Endothelial cell of umbilical vein (primary cell): ENCODE data around the gene B9D1. TPM values are rescaled to one million over a fixed set of nuclear protein-coding genes. Genes with fewer than 3 reads are reported as not detected.
A peak's percentile ranks its signal among the peaks of the same experiment; 100 is the strongest.

Source experiments
- BruUV-seq: library from RNA; stranded (reverse); fragments of 400-500 nt; replicated peaks from 2 replicates; lab custom pipeline; 2021; lab: Mats Ljungman, UMichigan
- CTCF ChIA-PET: fragments of 300-600, 350-600 bp; sonication (Branson Sonifier 250); formaldehyde crosslinking; loops from one replicate; lab custom pipeline; 2021; ENCODE audit warnings: antibody characterized with exemption, inconsistent platforms; lab: Charles Lee
- POLR2A ChIA-PET: fragments of 300-600, 350-600 bp; sonication (Branson Sonifier 250); formaldehyde crosslinking; loops from one replicate; lab custom pipeline; 2021; ENCODE audit warnings: antibody characterized with exemption, inconsistent platforms; lab: Charles Lee
- DNase-seq: peaks from one replicate; pipeline ENCODE4 v3.0.0-alpha.2; 2011; ENCODE audit warnings: low read depth, low spot score
- FAIRE-seq: peaks from 2 replicates; lab custom pipeline; 2011; peaks lifted over from hg19 to GRCh38; lab: Jason Lieb, UNC
- H2AFZ ChIP-seq: 2 replicates; pipeline ENCODE4 v1.6.0; 2012; ENCODE audit warnings: low read depth, low read length, control low read depth, inconsistent platforms
- H3K27ac ChIP-seq: 2 replicates; pipeline ENCODE4 v1.5.1; 2011; ENCODE audit warnings: low read depth, mild to moderate bottlenecking, control low read depth, low read length, moderate library complexity; ENCODE audit not compliant: insufficient read depth
- H3K27me3 ChIP-seq, 2 experiments: 2 replicates each; pipeline versions ENCODE4 v1.6.0 to v1.6.1; 2011; ENCODE audit warnings: low read length in 2 of 2, mixed read lengths in 1 of 2; ENCODE audit not compliant: control insufficient read depth in 2 of 2, insufficient read depth in 2 of 2
- H3K36me3 ChIP-seq, 2 experiments: 2 replicates in 1 of 2; 3 replicates in 1 of 2; pipeline ENCODE4 v1.5.1; 2011; ENCODE audit warnings: low read length in 2 of 2, mild to moderate bottlenecking in 1 of 2, moderate library complexity in 1 of 2; ENCODE audit not compliant: control insufficient read depth in 2 of 2, insufficient read depth in 2 of 2; ENCODE audit errors: extremely low read depth in 1 of 2
- H3K4me1 ChIP-seq: 3 replicates; pipeline ENCODE4 v1.5.1; 2011; ENCODE audit warnings: mild to moderate bottlenecking, low read length; ENCODE audit not compliant: control insufficient read depth, insufficient read depth; ENCODE audit errors: extremely low read depth
- H3K4me2 ChIP-seq: 2 replicates; pipeline ENCODE4 v1.6.1; 2011; ENCODE audit warnings: low read length, control low read depth, mixed read lengths; ENCODE audit not compliant: insufficient read depth
- H3K4me3 ChIP-seq, 3 experiments: fragments of 200-600 bp in 1 of 3; sonication (generic), shearing (Covaris generic) in 1 of 3; replicated peaks in 1 of 3; 2 replicates each; pipeline ENCODE4 v1.5.1; 2011 to 2016; ENCODE audit warnings: control low read depth in 3 of 3, low read length in 3 of 3, mild to moderate bottlenecking in 2 of 3, inconsistent platforms in 1 of 3, low read depth in 1 of 3, moderate library complexity in 1 of 3; ENCODE audit not compliant: insufficient read depth in 1 of 3
- H3K79me2 ChIP-seq: 2 replicates; pipeline ENCODE4 v1.6.0; 2012; ENCODE audit warnings: low read length, inconsistent platforms; ENCODE audit not compliant: control insufficient read depth, insufficient read depth
- H3K9ac ChIP-seq: replicated peaks from 2 replicates; pipeline ENCODE3; 2011; ENCODE audit warnings: low read length, control low read depth; ENCODE audit not compliant: insufficient read depth; ENCODE audit errors: extremely low read depth
- H3K9me1 ChIP-seq: replicated peaks from 3 replicates; pipeline ENCODE4 v1.6.0; 2011; ENCODE audit warnings: mild to moderate bottlenecking, low read length; ENCODE audit not compliant: control insufficient read depth, insufficient read depth; ENCODE audit errors: extremely low read depth
- H3K9me3 ChIP-seq: replicated peaks from 2 replicates; pipeline ENCODE4 v1.5.1; 2012; ENCODE audit warnings: low read length, inconsistent platforms; ENCODE audit not compliant: control insufficient read depth, insufficient read depth
- H4K20me1 ChIP-seq: replicated peaks from 2 replicates; pipeline ENCODE3; 2011; ENCODE audit warnings: mild to moderate bottlenecking, low read length; ENCODE audit not compliant: control insufficient read depth, insufficient read depth; ENCODE audit errors: extremely low read depth
- EZH2 ChIP-seq: IDR thresholded peaks from 2 replicates; pipeline ENCODE4 v1.6.1; 2012; ENCODE audit warnings: borderline replicate concordance, low read depth, mild to moderate bottlenecking, moderate library complexity, low read length, inconsistent platforms; ENCODE audit not compliant: severe bottlenecking
- FOS ChIP-seq: IDR thresholded peaks from 2 replicates; pipeline ENCODE4 v1.6.1; 2011; ENCODE audit warnings: mild to moderate bottlenecking, low read length, moderate library complexity, borderline replicate concordance; ENCODE audit not compliant: insufficient read depth
- GATA2 ChIP-seq: IDR thresholded peaks from 2 replicates; pipeline ENCODE4 v1.7.0; 2011; ENCODE audit warnings: low read depth, mild to moderate bottlenecking, moderate library complexity, mixed read lengths, low read length; ENCODE audit not compliant: insufficient read length, insufficient read depth
- MYC ChIP-seq: IDR thresholded peaks from one replicate; pipeline ENCODE4 v1.6.1; 2011; ENCODE audit warnings: mild to moderate bottlenecking, low read depth, low read length
- POLR2A ChIP-seq: IDR thresholded peaks from 2 replicates; pipeline ENCODE4 v1.6.1; 2012; ENCODE audit warnings: low read depth, mild to moderate bottlenecking, control low read depth, low read length
- POLR2AphosphoS5 ChIP-seq: IDR thresholded peaks from 2 replicates; pipeline ENCODE4 v1.6.1; 2012; ENCODE audit warnings: low read depth, mild to moderate bottlenecking, control low read depth, low read length, moderate library complexity; ENCODE audit not compliant: insufficient read depth
- dilution Hi-C: fragments of 300-500 bp; cut with MboI; formaldehyde crosslinking; loops from one replicate; pipeline ENCODE4 v1.15.0; 2019; ENCODE audit warnings: low sequenced_read_pairs; ENCODE audit not compliant: extremely low pct_ligation_motif_present
- intact Hi-C: fragments of 100-400 bp; cut with micrococcal nuclease; formaldehyde crosslinking; loops from one replicate; pipeline ENCODE4 v1.10.0; 2022
- polyA plus RNA-seq, 4 experiments: library from polyadenylated mRNA; depleted of rRNA in 3 of 4; stranded (reverse) in 3 of 4; unstranded in 1 of 4; fragments of >200 nt; gene quantifications; 2 replicates each; pipeline versions ENCODE4 v1.2.1 to v1.2.3, GENCODE V29; 2011 to 2012; ENCODE audit warnings: missing spikeins in 1 of 4
- total RNA-seq: library from RNA; stranded (reverse); gene quantifications from 2 replicates; pipeline ENCODE4 v1.2.3, GENCODE V29; 2021
- TF ChIP-seq, protein P1 (sequence below): IDR thresholded peaks from 2 replicates; pipeline ENCODE4 v1.6.1; 2011; ENCODE audit not compliant: insufficient read depth, insufficient read length
- TF ChIP-seq, protein P2 (sequence below), 2 donors: IDR thresholded peaks; 1 replicate in 1 of 2; 2 replicates in 1 of 2; pipeline ENCODE4 v1.5.1; 2011; ENCODE audit warnings: low read length in 2 of 2, mild to moderate bottlenecking in 2 of 2, moderate library complexity in 2 of 2, control low read depth in 1 of 2, inconsistent platforms in 1 of 2, low read depth in 1 of 2; ENCODE audit not compliant: insufficient read depth in 1 of 2; ENCODE audit errors: extremely low read depth in 1 of 2

Gene B9D1
- total and polyA plus RNA-seq, 2 donors (not counting 3 experiments of a cell fraction or from before 2014, with no cell fraction given): 20.5 to 55.8 TPM

DNA sequence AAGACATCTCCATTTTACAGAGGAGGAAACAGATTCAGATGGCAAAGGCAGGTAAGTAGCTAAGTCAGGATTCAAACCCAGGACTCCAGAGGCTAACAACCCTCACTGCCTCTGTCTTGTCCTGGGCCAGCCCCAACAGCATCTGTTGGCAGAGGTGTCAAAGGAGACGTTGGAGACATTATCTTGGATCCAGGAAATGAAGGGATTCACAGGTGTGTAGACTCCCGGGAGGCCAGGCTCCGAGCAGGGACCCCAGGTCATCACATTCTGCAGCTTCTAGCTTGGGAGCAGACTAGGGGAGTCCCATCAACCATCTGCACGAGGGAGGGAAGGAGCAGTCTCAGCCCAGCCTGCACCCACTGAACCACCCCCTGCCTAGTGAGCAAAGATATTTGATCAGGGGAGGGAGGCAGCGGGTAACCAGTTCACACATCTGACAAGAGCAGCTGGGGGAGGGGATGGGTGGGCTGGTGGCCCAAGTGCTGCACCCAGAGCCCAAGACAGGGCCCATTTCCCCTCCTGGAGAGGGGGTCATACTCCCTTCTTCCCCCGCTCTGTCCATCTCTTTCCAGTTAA is 1.0 kb upstream of the B9D1 start:
- Histone ChIP-seq H3K9ac (no peak overlapping the region), H3K4me2 (no peak overlapping the region), H3K4me1 (peaks cover 8% of the 10 kb centered on the region), H3K27ac (no peak overlapping the region), H3K27me3 (no peaks in the 10 kb centered on the region), H2AFZ (no peak overlapping the region), H4K20me1 (no peaks in the 10 kb centered on the region), H3K9me1 (no peaks in the 10 kb centered on the region), H3K79me2 (no peaks in the 10 kb centered on the region), H3K36me3 (no peaks in the 10 kb centered on the region), H3K4me3 (no peak overlapping the region), H3K9me3 (no peaks in the 10 kb centered on the region)
- dilution Hi-C loops (no loop called here), intact Hi-C loops (loop anchor here (1.0 kb wide), 2 partner anchors 106 to 145 kb away; no protein-coding TSS in a partner anchor)
- BruUV-seq: no TSS peak
- DNase-seq (no peak), FAIRE-seq (no peak)
- CTCF ChIA-PET: interaction anchor here (0.6 to 3.8 kb wide), 43 partner anchors 9 to 754 kb away, joined by 3 to 169 read pairs (median 6); partner anchors contain the start of genes ALDH3A2, MAPK7 and RNF112
- no peak for TF ChIP-seq POLR2AphosphoS5
- no peak for TF ChIP-seq POLR2A
- TF ChIP-seq EZH2: no peak
- TF ChIP-seq MYC: no peak
- TF ChIP-seq, protein P1, sequence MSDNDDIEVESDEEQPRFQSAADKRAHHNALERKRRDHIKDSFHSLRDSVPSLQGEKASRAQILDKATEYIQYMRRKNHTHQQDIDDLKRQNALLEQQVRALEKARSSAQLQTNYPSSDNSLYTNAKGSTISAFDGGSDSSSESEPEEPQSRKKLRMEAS: no peak
- no peak for TF ChIP-seq FOS
- POLR2A ChIA-PET: interaction anchor here (1.8 kb wide), 1 partner anchor 14 kb away, joined by 15 read pairs; the partner anchor contains the start of gene MAPK7

DNA sequence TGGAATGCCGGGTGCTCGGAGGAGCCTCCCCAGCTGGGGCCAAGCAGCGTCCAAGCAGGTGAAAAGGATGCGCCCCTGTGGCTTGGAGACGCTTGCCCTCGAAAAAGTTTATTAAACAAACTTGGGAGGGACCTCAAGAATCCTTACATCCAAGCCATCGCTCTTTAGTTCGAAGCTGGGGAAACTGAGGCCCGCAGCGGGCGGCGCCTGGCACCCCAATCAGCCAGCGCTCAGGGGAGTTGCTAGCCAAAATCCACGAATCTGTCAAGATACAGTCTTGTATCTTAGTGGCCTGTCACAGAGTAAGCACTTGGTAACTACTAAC is 553 bp upstream of the B9D1 start:
- no peak overlapping the region for H3K4me3 ChIP-seq
- no peaks in the 10 kb centered on the region for H4K20me1 ChIP-seq
- peak overlapping the region; percentile 16 for H2AFZ ChIP-seq
- H3K27me3 ChIP-seq: no peaks in the 10 kb centered on the region
- no peak overlapping the region for H3K9ac ChIP-seq
- ChIA-PET CTCF (interaction anchor here (0.6 to 2.9 kb wide), 46 partner anchors 9 to 754 kb away, joined by 3 to 169 read pairs (median 5); partner anchors contain the start of genes ALDH3A2, MAPK7 and RNF112), POLR2A (interaction anchor here (0.5 to 1.8 kb wide), 3 partner anchors 9 to 119 kb away, joined by 3 to 15 read pairs (median 4); partner anchors contain the start of gene MAPK7)
- H3K9me3 ChIP-seq: no peaks in the 10 kb centered on the region
- dilution Hi-C loops: no loop called here
- intact Hi-C loops: loop anchor here (1.0 kb wide), 2 partner anchors 106 to 145 kb away; no protein-coding TSS in a partner anchor
- peaks cover 8% of the 10 kb centered on the region for H3K4me1 ChIP-seq
- no peak overlapping the region for H3K27ac ChIP-seq
- H3K36me3 ChIP-seq: peaks cover 0 to under 1% of the 10 kb centered on the region in 2 experiments
- H3K4me2 ChIP-seq: no peak overlapping the region
- FAIRE-seq (no peak), DNase-seq (no peak)
- TF ChIP-seq MYC (no peak), POLR2A (no peak), FOS (no peak), POLR2AphosphoS5 (no peak), GATA2 (no peak)
- TF ChIP-seq, protein P2, sequence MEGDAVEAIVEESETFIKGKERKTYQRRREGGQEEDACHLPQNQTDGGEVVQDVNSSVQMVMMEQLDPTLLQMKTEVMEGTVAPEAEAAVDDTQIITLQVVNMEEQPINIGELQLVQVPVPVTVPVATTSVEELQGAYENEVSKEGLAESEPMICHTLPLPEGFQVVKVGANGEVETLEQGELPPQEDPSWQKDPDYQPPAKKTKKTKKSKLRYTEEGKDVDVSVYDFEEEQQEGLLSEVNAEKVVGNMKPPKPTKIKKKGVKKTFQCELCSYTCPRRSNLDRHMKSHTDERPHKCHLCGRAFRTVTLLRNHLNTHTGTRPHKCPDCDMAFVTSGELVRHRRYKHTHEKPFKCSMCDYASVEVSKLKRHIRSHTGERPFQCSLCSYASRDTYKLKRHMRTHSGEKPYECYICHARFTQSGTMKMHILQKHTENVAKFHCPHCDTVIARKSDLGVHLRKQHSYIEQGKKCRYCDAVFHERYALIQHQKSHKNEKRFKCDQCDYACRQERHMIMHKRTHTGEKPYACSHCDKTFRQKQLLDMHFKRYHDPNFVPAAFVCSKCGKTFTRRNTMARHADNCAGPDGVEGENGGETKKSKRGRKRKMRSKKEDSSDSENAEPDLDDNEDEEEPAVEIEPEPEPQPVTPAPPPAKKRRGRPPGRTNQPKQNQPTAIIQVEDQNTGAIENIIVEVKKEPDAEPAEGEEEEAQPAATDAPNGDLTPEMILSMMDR (IDR thresholded peaks at IDR 0.05; ENCODE audit: extremely low read depth in 1 of 2, insufficient read depth in 1 of 2, low read depth in 1 of 2, low read length in 2 of 2): no peak
- BruUV-seq: no TSS peak
- H3K9me1 ChIP-seq: no peaks in the 10 kb centered on the region
- no peaks in the 10 kb centered on the region for H3K79me2 ChIP-seq
